NCI-H1694 (cell line): ENCODE measurements around the gene PGAP6.
"Not testable (repeated sequence)": the region's sequence is repeated elsewhere in the genome, so short reads cannot be mapped to it uniquely, and the experiment has no call there.

ENCODE experiments used
- DNase-seq: peaks from one replicate; lab custom pipeline; 2025; lab: John Stamatoyannopoulos, UW

Gene PGAP6

GRCh38 chr16:378113-378820 lies 3.5 kb downstream of the PGAP6 start:
- DNase-seq = not testable (repeated sequence)

- DNase-seq = no peak
These were observed 4.3 kb downstream of the PGAP6 start for GRCh38 chr16:377419-377951.

GRCh38 chr16:376817-377418 lies 4.9 kb downstream of the PGAP6 start:
- no peak for DNase-seq

DNA sequence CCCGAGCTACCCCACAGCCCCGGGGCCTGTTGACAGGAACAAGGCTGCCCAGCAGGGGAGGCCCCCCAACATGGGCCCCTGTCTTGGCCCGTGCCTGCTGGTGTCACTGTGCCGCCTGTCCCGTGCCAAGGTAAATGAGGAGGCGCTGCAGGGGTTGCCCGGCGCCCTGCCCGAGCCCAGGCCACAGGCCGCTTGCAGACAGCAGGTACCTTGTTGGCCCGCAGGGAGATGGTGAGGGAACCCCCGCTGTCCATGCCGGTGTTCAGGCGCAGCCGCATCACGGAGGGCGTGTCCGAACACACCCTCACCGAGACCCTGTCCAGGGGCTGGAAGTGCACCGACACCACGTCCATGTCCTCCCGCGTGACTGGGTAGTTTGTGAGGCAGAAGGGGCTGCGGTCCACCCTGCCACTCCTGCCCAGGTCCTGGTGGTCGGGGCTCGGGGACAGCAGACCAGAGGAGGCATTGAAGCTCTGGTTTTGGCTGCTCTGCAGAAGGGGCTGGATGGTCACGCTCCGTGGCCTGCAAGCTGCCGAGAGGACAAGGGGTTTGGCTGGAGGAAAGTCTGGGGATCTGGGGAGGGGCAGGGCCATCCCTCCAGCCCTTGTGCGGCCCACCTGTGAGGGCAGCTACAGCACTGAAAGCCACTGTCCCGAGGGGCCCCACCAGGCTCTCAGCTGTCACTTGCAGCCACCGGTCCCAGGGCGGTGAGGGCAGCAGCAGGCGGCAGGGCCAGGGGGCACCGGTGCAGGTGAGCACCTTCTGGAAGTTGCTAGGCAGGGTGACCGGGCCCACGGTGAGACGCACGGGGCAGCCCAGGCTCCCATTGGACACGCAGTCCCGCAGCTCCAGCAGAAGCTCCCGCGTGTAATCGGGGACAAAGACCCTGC lies 5.6 kb downstream of the PGAP6 start:
- DNase-seq = no peak

DNA sequence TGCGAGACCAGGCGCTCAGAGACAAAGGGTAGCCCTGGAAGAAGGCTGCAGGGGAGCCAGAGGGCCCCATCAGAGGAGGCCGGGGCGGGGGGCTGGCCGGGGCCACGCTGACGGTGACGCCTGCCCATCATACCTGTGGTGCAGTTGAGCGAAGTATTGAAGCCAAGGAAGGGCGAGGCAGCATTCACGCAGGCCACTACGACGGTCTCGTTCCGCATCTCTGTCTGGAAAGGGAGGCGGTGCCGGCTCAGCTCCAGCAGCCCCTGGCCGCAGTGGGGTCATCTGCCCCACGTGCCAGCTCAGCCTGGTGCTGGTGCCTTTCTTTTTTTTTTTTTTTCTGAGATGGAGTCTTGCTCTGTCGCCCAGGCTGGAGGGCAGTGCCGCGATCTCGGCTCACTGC lies 6.6 kb downstream of the PGAP6 start:
- DNase-seq = no peak

DNA sequence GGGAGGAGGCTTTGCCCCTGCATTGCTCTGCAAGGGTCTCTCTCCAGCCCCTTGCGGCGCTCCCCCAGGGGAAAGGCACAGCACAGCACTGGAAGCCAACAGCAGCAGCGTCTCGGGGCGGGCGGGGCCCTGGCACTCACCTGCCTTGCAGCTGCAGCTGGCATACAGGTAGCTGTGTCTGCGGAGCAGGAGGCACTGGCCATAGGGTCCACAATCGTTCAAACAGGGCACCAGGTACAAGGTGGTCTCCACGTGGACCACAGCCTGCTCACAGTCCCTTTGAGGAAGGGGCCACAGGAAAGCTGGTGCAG lies 7.2 kb downstream of the PGAP6 start:
- DNase-seq = no peak

DNA sequence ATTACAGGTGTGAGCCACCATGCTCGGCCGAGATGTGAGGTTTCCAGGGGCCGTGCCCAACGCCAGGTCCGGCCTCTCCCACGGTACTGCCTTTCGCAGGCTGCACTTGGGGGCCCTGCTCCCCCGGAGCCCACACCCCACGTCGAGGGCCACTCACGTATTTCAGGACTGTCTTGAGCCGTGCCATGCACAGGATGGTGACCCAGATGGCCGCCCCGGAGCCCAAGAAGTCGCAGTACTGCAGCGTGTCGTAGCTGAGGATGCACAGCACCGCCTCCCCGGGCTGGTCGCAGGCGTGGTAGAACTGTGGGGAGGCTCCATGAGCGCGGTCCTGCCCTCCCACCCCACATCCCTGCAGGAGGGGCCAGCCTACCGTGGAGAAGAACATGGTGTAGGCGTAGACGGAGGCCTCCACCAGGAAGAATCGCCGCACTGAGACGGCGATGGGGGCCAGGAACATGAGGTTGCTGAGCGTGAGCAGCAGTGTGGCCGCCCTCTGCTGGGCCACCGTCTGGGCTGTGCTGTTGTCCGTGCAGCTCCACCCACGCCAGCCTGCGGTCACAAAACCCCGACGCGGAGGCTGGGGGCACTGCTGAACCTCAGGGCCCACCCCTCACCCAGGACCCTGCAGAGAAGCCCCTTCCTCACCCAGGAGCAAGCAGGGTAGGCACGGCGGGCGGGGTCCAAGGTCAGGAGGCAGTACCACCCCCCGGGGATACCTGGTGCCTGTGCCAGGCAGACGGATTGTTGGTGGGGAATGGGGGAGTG lies 7.7 kb downstream of the PGAP6 start:
- no peak for DNase-seq

DNA sequence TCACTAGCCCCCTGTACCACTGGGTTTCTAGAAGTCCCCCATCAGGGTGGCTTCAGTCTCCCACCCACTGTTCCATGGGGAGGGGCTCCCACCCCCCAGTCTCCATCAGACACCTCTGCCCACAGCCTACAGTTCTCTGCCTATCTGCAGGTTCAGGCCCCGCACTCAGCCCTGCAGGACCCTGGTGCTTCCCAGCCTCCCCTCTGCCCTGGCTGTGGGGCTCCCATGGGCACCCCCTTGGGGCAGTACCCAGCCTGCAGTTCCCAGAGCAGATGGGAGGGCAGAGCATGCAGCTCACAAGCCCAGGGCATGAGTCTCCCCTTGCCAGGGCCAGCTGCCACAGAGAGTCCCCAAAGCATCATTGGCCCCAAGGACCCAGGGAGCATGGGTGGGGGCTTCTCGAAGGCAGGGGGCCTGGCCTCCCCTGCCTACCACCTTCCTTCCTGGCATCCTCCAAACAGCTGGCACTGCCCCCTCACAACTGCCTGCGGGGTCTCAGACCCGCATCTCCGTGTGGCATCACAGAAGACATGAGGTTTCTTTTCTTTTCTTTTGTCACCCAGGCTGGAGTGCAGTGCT lies 8.7 kb downstream of the PGAP6 start:
- no peak for DNase-seq

GRCh38 chr16:372302-372983 lies 9.3 kb downstream of the PGAP6 start:
- DNase-seq = no peak

DNA sequence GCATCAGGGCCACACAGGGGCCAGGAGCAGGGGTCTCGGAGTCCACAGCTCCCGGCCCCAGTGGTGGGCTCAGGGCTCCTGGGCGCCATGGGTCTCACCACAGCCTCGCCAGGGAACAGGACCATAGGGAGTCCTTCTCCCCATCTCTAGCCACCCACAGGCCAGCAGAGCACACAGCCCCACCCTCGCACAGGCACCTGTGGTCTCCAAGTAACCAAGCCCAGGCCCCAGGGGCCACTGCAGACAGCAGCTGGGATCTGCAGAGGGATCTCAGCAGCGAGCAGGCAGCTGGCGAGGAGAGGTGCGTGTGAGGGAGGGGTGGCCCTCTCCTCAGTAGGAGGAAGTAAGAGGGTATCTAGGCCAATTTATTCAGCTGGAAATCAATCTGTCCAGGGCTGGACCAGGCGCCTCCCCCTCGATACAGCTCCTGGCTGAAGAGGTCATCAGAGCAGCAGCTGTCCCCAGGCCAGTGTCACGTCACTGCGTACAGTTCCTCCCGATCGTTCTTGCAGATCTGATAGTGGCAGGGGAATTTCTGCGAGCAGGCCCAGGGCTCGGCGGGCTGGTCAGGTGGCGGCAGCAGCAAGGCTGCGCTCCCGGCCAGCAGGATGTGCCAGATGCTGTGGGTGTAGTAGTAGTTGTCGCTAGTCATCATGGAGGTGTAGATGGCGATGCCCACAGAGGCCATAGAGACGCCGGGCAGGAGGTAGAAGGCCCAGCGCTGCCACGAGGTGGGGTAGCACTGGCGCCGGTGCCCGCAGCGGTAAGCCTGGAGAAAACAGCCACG lies 10.1 kb downstream of the PGAP6 start:
- DNase-seq = no peak

DNA sequence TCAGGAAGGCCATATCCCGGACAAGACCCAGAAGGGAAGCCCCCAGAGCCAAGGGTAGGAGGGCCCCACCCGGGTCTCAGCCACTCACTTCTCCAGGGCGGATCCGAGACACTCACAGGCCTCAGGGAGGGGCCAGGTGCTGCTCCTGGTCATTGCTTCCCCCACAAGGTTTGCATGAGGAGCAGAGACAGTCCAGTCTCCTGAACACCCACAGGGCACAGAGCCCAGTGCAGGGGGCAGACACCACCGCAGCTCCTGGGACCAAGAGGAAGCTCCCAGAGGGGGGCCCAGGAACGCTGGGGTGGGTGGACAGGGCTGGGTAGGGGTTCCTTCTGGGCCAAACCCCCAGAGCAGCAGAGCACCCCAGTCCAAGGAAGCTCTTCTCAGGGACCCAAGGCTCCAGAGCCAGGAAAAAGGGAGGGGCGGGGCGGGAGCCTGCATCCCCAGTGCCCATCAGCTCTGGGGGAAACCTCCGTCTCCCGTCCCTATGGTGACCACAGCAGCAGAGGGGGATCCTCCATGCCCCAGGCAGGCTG lies 10.7 kb downstream of the PGAP6 start:
- DNase-seq = no peak

DNA sequence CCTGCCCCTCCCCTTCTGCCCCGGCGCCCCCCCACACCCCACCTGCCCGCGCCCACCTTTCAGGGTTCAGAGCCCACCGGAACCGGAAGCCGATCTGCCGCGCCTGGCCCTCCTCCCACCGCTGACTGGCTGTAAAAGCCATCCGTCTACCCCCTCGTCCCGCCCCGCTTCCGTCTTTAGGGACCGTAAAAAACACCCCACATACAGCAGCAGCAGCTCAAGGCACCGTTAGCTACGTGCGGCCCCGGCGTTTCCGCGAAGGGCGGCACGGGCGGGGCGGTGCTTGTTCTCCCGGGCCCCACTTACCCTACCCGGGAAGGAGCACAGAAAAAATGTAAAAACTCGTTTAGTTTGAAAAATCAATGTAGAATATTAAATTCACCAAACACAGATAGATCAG lies 11.3 kb downstream of the PGAP6 start, which contains the start of gene MRPL28:
TSS of gene MRPL28 (minus strand) at position 96 of the 400 bp plus-strand sequence. CDS start 320 bp downstream, outside the sequence.
- DNase-seq = peak; percentile 80

DNA sequence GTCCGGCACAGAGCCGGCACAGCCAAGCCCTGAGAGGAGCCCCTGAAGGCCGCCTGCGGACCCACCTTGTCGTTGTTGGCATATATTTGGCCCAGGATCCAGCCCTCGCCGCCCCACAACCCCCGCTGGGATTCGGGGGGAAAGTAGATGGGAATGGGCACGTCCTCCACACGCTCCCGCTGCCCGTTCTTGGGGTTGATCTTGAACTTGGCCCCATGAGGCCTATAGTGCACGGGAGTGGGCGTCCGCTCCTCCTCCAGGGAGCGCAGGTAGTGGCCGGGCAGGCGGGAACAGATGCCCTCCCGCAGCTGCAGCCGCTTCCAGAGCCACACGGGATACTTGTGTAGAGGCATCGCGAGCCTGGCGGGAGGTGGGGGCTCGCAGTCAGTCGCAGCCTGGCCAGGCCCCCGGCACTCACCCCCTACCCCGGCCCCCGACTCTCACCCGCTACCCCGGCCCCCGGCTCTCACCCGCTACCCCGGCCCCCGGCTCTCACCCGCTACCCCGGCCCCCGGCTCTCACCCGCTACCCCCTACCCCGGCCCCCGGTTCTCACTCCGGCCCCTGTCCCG lies 11.8 kb downstream of the PGAP6 start:
- no peak for DNase-seq

DNA sequence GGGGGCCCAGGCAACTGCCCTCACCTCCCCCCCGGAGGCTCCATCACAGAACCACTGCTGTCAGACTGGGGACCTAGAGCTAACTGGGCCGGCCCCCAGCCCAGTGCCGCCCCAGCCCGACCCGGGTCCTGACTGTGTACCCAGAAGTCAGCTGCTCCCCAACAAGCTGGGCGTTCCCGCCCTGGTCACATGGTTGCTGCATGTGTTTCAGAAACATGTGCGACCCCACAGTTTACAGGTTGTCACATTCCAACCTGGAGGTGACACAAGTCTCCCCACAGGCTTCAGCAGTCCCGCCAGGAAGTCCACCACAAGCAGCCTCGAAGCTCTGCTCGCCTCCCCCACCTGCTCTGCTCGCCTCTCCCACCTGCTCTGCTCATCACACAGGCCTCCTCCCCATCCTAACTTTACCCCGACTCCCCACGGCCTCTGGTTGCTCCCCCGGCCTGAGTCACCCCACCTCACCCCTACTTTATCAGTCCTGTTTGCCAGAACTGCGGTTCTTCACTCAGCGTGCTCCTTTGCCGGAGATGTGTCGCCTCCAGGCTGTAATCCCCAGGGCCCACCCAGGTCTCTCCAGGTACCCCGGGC lies 12.4 kb downstream of the PGAP6 start:
- no peak for DNase-seq

DNA sequence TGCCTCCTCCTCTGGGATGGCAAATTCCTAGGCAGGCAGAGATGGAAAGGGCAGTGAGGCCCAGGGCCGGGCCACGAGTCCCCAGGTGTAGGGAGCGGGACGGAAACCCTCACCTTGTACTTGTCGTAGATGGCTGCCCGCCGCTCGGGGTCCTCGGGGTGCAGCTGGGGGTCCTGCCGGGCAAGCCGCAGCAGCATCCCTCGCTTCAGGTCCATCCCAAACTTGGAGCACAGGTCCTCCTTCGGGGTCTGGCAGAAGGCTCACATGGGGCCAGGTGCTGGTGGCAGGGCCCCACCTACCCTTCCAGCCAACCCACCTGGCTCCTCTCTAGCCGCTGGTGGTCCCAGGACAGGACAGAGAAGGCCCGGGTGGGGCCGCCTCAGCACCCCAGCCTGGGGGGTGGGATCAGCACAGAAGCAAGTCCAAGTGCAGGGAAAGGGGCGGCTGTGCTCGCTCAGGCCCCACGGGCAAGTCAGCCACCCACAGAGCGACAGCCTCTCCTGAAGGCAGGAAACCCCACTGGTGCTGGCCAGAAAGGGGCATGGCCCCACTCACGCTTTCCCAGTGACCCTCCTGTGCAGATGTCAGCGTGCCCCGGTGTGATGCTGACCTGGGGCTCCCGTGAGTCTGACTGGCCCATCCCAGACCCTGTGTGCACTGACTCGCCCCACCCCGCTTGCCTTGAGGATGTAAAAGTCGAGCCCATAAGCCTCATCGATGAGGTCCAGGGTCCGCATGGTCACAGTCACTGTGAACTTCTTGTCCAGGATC lies 13.2 kb downstream of the PGAP6 start:
- DNase-seq = no peak

DNA sequence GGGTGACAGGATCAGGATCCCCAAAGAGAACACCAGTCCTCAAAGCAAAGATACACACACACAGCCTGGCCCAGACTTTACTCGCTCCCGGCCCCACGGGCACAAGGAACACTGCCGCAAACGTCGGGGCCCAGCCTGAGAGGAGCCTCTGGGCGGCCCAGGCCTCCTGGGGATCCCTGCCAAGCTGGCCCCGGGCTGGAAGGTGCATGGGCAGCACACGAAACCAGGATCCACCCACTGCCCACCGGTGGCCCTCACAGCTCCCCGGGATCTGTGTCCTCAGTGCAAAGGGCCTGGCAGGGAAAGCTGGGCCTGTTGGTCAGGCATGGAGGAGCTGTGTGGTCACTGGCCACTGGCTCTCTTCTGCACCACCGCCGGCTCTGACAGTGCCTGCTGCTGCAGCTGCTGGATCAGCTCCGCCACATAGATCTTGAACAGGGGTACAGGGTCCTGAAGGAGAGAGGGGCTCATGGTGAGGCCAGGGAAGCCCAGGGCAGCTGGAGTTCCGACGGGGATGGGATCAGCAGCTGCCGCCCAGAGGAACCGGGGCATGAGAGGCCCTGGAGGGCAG lies 14.4 kb downstream of the PGAP6 start:
- DNase-seq = no peak

DNA sequence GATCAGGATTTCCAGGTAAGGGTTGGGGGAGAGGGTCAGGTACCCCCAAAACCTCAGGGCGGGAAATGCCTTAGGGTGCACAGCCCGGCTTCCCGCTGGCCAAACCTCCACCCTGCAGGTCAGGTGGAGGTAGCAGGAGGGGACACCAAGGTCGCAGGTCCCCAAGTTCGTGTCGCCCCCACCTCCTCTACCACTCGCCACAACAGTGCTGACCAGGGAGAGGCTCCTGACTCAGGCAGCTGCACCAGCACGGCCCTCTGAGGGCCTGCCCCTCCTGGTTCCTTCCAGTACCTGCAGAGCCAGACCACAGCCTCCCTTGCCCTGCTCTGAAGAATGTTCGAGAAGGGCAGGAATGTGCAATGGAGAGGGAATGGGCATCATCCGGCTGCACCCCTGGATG lies 15.3 kb downstream of the PGAP6 start:
- DNase-seq = no peak
